Left kidney (tissue), 2 donors: ENCODE measurements around the gene DOCK9. TPM values are rescaled to one million over a fixed set of nuclear protein-coding genes. Genes with fewer than 3 reads are reported as not detected.

Experiments used
- DNase-seq: peaks from one replicate; pipeline ENCODE4 v3.0.0-alpha.2; 2013
- polyA plus RNA-seq: library from polyadenylated mRNA; unstranded; fragments of 120-200 nt; gene quantifications from one replicate; pipeline ENCODE4 v1.2.1, GENCODE V29; 2013; ENCODE audit not compliant: insufficient read length

Gene DOCK9
- polyA plus RNA-seq, 1 donor, result 66.5 TPM

GRCh38 chr13:98848746-98849145 is 129.1 kb downstream of the DOCK9 start:
- no peak for DNase-seq

GRCh38 chr13:98847780-98848179 is 130.1 kb downstream of the DOCK9 start:
- DNase-seq, result no peak

- DNase-seq, result no peak
Measured at GRCh38 chr13:98846986-98847385, 130.9 kb downstream of the DOCK9 start.

- DNase-seq, result no peak
Measured at GRCh38 chr13:98846521-98846920, 131.3 kb downstream of the DOCK9 start.

DNA sequence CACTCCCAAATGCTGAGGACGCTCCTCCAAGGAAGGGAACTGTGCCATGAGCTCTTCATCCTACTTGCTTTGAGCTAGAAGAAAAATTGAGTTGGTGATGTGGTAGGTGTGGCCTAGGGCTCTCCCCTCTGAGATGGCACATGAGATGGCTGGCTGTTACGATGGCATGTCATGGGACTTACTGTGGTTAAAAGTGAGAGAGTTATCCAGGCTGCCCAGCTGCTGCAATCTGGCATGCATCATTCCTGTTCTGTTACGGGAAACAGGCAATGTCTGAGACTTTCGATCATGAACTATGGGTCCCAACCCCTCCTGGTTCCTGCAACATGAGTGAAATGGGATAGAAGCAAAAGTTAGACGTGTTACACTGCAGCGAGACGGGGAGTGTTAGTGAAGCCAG is 132.1 kb downstream of the DOCK9 start:
- no peak for DNase-seq

DNA sequence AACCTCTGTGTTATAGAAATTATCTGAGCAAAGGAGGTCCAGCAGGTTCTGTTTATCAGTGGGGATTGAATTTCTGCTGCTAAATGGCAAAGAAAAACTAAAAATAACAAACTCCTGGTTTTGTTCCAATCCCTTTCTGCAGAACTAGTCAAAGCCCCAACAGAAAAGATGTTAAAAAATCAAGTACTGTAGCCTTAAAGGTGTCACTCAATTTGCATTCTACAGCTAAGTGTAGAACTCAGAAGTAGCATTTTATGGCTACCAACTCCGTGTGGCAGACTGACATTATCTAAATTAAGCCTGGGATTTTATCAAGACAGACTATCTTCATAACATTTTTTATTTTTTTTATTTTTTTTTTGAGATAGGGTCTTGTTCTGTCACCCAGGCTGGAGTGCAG is 133.8 kb downstream of the DOCK9 start:
- no peak for DNase-seq

GRCh38 chr13:98843482-98843877 is 134.4 kb downstream of the DOCK9 start:
- no peak for DNase-seq

DNA sequence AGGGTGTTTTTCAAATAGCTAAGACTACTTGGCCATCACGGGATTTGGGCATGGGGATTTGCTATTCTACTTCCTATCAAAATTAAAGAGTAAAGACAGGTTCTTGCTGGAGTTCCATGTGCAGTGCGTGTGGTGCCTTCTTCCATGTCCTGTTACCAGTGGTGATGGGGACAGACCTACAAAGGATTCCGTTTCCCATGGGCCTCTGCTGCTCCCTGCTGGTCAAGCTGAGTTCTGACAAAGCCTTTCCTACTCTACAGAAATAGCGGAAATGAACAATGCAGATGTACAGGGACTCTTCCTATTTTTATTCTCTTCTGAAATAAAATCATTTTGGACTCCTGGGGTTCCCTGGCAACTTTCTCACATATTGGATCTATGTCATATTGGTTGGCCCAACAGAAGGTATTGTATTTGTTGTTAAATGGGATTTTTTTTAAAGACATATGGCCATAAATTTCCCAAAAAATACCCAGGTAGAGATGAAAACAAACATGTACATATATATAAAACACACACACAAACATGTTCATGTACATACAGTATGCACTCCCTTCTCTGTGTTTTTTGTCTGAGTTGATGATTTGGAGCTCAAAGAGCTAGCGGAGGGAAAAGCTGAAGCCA is 134.9 kb downstream of the DOCK9 start:
- peak; percentile 75 for DNase-seq

GRCh38 chr13:98842070-98842469 is 135.8 kb downstream of the DOCK9 start:
- no peak for DNase-seq

DNA sequence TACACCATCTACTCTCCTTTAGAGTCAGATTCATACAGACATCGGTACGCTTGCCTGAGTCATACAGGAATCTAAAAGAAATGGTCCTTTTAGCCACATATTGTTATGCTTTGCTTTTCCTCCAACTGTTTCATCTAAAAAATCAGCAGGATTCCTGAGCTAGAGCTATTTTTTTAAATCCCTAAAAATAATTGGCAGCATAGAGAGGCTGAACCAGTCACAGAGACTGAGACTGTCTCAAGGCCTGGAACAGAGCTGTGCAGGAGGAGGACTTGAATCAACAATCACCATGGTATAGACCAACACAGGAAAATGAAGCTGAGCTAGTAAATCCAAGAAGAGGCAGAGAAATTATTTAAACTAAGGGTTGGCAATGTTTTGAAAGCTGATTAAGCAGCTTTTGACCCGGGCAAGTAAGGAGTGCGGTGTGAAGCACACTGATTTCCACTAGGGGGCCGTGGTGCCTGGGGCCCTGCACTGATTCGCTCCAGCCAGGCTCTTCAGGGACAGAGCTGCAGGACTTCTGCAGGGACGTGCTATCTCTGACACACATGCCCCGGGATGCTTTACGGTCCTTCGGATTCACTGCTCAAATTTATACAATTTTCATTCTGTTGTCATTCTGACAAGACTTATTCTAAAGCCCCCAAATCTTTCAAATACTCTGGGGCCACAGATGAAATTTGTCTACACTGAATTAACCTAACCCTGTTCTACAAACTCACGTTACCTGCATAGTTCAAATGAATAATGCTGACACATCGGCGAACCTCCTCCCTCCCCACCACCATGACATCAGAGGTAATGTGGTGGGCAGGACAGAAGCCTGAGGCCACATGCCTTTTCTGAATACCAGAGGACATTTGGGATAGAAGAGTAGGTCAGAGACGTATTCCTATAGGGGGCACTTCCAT is 137.8 kb downstream of the DOCK9 start:
- peak; percentile 57 for DNase-seq

DNA sequence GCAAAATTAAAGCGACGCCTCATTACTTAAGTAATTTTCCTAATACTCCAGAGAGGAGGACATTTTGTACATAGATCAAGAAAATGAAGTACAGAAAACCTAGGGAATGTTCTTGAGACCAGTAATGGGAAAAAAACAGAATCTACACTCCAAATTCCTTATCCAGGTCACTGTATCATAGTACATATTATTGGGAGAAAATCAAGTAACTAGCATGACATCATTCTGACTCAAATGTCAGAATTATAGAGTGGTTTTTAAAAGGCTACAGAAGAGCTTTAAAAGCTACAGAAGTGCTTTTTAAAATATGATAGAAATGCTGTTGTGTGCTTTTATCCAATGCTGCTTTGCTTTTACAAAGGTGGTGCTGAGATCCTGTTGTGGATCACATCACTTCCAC is 139.1 kb downstream of the DOCK9 start:
- DNase-seq, result no peak

GRCh38 chr13:98837896-98838295 is 140.0 kb downstream of the DOCK9 start:
- DNase-seq, result no peak

DNA sequence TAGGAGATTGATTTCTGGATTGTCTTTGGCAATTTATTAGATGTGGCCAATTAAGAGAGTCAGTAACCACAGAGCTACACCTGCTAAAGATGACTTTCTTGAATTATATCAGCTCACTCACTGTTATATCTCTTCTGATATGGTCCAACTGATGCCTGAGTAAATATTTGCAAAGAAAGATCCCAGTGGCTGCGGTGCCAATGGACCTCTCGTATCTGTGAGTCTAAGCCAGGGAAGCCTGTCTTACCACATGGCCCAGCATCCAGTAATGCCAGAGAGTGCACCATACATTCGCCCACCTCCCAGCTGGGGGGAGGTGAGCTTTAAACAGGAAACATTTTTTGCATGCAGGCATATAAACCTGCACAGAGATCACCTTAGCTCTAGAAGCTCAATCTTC is 142.7 kb downstream of the DOCK9 start:
- DNase-seq, result no peak

DNA sequence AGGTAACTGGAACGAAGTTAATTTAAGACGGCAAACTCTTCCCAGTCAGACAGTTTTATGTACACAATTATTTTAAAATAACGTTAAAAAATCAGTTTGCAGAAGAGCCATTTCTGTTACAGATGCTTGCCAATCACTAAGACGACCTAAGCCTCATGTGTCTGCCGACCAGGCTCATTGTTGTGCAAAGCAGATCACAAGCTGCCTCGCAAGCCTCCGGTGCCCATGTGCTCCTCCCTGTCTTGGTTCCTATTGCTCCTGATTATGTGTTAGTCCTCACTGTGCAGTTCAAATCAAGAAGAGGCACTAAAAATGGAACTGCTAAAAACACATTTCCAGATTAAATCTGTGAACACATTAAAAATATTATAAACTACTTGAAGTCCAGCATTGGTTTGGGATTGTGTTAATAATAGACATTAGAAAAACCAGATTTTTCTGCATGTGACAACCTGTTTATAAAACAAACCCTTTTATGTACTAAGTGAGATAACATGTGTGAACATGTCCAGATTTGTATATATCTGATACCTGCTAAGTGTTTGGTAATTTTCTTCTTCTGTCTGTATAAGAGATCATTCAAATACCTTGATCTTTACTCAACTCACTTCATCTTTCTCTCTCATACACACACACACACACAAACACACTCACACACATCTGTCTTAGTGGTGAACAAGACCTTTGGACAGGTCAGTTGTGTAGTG is 143.5 kb downstream of the DOCK9 start:
- DNase-seq, result no peak

DNA sequence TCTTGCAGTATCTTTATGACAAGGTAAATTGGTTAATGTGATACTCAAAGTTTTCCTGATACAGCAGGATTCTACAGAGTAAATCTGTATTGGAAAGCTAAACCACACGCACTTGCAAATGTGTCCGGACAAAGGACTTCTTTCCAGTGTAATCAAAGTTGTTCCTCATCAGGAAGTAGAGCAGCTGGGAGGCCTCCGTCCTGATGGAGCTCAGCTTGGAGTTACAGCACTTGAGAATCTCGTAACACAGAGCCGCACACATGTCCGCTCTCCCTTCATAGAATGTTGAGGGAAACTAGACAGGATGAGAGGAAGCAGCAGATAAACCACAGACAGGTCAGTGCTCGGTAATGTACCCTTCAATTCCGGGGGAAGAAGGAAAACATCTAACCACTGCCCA is 146.6 kb downstream of the DOCK9 start:
- no peak for DNase-seq

DNA sequence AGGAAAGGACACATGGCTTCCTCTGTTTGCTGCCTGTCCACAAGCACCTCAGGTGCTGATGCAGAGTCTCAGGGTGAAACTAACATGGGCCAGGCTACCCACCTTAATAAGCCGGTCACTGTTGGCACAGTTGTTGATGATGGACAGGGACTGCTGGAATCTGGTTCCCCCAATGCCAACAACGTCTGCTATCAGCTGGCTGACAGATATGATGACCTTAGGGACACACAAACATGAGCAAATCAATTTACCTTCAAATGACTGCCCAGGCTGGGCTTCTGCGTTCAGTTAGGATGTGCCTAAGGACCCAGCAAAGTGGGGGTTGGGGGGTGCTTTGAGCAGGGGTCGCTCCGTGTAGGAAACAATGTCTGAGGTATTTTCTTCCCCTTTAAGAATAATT is 148.3 kb downstream of the DOCK9 start:
- DNase-seq, result no peak

- DNase-seq, result no peak
Measured at GRCh38 chr13:98828614-98829013, 149.2 kb downstream of the DOCK9 start.

DNA sequence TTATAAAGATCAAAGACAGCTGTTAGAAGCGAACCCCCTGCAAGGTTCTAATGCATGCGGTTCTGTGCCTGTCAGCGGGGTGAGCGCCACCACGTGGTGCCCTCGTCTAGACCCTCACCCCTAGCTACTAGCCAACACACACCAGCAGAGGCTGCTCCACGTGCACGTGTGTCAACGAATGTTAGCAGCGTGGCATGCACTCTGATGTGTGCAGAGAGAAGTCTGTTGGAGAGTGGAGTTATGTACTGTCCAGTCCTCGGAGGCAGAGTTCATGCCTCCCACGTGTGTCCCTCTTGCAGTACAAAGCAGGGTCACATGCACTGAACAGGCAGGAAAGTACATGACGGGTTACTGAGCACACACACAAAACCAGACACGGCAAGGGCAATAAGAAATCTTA is 150.4 kb downstream of the DOCK9 start:
- no peak for DNase-seq

DNA sequence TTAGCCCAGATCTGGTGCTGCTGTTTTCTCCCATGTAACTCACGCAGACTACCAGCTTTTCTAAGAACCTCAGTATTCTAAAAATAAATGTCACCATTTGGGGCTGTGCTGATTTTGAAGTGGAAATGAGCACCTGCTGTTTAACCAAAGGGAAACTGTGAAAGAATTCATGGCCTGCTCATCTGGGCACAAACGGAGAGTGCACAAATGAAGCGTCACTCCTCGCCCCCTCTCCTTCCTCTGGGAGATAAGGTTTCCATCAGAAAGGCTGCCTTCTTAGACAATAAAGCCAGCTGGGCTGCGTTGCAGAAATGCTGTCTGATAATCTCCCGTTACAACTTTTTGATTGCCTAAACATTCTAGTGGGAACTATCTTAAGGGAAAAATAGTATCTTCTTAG is 151.7 kb downstream of the DOCK9 start:
- DNase-seq, result no peak

DNA sequence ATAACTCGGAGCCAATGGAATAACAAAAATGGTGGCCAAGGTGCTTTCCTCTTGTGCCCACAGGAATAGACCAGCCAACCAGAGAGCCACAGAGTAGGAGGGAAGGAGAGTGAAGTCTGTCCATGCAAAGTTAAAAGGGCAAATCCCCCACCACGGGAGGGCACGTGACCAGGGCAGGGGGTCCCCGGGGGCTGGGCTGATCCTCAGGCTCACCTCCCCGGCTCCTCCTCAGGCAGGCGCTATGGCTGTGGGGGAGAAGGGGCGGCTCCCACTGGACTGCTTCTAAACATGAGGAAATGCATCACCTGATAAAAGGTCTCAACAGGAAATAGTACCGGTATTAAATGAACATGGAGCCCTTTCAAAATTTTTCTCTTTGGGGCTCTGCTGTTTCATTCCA is 152.2 kb downstream of the DOCK9 start:
- no peak for DNase-seq

DNA sequence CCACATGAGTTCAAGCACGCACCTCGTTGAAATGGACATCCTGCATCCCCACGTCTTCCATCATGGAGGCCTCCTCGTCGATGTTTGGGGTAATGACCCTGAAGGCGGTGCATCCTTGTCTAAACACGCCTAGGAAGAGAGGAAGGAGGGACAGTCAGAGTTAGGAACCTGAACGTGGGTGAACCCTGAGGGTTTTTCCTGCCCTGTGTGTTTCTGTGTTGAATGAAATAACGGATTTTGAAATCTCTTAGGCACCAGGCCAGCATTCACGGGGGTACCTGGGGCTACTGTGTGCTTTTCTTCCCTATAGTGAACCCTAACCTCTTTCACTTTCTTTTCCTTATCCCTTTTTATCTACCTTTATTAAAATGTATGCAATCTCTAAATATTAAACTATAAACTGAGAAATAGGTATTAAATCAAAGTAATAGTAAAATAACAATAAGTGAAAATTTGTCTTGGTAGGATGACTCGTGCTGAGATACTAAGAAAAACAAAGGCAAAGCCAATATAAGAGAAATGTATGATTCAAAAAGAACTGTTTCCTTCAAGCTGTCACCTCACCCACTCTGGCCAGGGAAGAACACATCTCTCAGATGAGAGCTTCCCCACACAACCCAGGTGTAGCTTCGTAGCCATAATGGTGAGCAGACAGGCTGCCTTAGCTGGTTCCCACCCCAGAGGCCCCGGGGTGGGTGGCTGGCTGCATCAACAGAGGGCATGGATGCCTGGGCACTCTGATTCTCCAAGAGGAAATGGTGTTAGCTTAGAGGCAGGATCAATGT is 153.3 kb downstream of the DOCK9 start:
- DNase-seq, result no peak

DNA sequence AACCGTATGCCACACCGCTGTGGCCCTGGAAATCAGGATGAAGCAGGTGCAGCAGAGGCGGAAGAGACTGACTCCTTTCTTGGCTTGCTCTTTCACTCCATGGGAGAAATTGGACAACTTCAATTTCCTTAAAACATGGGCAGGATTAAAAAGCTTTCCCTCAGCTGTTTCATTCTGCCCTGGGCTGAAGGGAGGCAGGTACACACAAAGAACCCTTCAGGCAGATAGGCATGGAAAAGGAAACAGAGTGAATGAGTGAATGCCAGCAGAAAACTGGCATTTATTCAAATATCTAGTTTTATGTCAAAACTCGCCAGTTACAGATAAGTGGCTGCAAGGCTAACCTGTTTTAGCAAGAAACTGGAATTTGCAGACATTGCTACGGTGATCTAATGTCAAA is 154.4 kb downstream of the DOCK9 start:
- DNase-seq, result no peak
